Ovary (tissue), 3 donors: Measurements from ENCODE around the gene BCL11B.

ENCODE experiments used
- EP300 ChIP-seq: sonication (generic); formaldehyde crosslinking; IDR thresholded peaks from one replicate; pipeline ENCODE4 v1.6.1; 2017; ENCODE audit warnings: antibody characterized with exemption
- POLR2A ChIP-seq: fragments of 450-650 bp; IDR thresholded peaks from one replicate; pipeline ENCODE4 v1.6.1; 2017; ENCODE audit warnings: antibody characterized with exemption, mild to moderate bottlenecking, moderate library complexity
- TF ChIP-seq, protein P1 (sequence below), 3 donors: fragments of 450-650 bp in 2 of 3; fragments of 200-600 bp in 1 of 3; IDR thresholded peaks; one replicate each; pipeline versions ENCODE4 v1.5.1 to v1.8.0; 2016 to 2022; ENCODE audit warnings: antibody characterized with exemption in 3 of 3, mild to moderate bottlenecking in 1 of 3
- donor health status: DM: no; HTN: no; CAD: no.

- TF ChIP-seq, protein P1, sequence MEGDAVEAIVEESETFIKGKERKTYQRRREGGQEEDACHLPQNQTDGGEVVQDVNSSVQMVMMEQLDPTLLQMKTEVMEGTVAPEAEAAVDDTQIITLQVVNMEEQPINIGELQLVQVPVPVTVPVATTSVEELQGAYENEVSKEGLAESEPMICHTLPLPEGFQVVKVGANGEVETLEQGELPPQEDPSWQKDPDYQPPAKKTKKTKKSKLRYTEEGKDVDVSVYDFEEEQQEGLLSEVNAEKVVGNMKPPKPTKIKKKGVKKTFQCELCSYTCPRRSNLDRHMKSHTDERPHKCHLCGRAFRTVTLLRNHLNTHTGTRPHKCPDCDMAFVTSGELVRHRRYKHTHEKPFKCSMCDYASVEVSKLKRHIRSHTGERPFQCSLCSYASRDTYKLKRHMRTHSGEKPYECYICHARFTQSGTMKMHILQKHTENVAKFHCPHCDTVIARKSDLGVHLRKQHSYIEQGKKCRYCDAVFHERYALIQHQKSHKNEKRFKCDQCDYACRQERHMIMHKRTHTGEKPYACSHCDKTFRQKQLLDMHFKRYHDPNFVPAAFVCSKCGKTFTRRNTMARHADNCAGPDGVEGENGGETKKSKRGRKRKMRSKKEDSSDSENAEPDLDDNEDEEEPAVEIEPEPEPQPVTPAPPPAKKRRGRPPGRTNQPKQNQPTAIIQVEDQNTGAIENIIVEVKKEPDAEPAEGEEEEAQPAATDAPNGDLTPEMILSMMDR (IDR thresholded peaks at IDR 0.05), result no peak
- TF ChIP-seq EP300 (no peak), POLR2A (no peak)
These were observed 47.0 kb downstream of the BCL11B start for GRCh38 chr14:99224948-99225347.
